ENCODE measurements around the gene DBH.

The DBH gene

GRCh38 chr9:133640160-133640559 is 4.0 kb downstream of the DBH start:
- H3K27me3 ChIP-seq (ENCODE audit: insufficient read depth, poor library complexity, severe bottlenecking), result no peaks in the 10 kb centered on the region
- TF ChIP-seq REST (IDR thresholded peaks at IDR 0.05; ENCODE audit: insufficient replicate concordance, low read depth), result no peak
- no peak for TF ChIP-seq CTCF (IDR thresholded peaks at IDR 0.05; ENCODE audit: insufficient read depth, low read length)
- TF ChIP-seq SPI1 (IDR thresholded peaks at IDR 0.05; ENCODE audit: borderline replicate concordance, low read depth), result no peak
- no peak for TF ChIP-seq GABPA (IDR thresholded peaks at IDR 0.05; ENCODE audit: low read depth)
- no peak for TF ChIP-seq POLR2AphosphoS5 (IDR thresholded peaks at IDR 0.05; ENCODE audit: low read depth)

GRCh38 chr9:133640580-133641395 is 4.6 kb downstream of the DBH start:
- no peaks in the 10 kb centered on the region for H3K27me3 ChIP-seq (ENCODE audit: insufficient read depth, poor library complexity, severe bottlenecking)
- TF ChIP-seq GABPA (IDR thresholded peaks at IDR 0.05; ENCODE audit: low read depth), result no peak
- TF ChIP-seq POLR2AphosphoS5 (IDR thresholded peaks at IDR 0.05; ENCODE audit: low read depth), result no peak
- TF ChIP-seq SPI1 (IDR thresholded peaks at IDR 0.05; ENCODE audit: borderline replicate concordance, low read depth), result no peak
- no peak for TF ChIP-seq CTCF (IDR thresholded peaks at IDR 0.05; ENCODE audit: insufficient read depth, low read length)
- no peak for TF ChIP-seq REST (IDR thresholded peaks at IDR 0.05; ENCODE audit: insufficient replicate concordance, low read depth)
- no peak for DNase-seq (ENCODE audit: low read depth in 1 of 2, low spot score in 1 of 2)
- H3K27ac ChIP-seq (replicated peaks), result no peak overlapping the region
- no peak overlapping the region for H3K4me3 ChIP-seq (replicated peaks; ENCODE audit: insufficient read depth, low read length)

More at GRCh38 chr9:133640160-133640559, 4.0 kb downstream of the DBH start:
- no peak for DNase-seq (ENCODE audit: low read depth in 1 of 2, low spot score in 1 of 2)
- no peak overlapping the region for H3K27ac ChIP-seq (replicated peaks)
- no peak overlapping the region for H3K4me3 ChIP-seq (replicated peaks; ENCODE audit: insufficient read depth, low read length)

GRCh38 chr9:133641396-133641655 is 5.2 kb downstream of the DBH start:
- Histone ChIP-seq H3K27ac (replicated peaks) (no peak overlapping the region), H3K27me3 (ENCODE audit: insufficient read depth, poor library complexity, severe bottlenecking) (no peaks in the 10 kb centered on the region), H3K4me3 (replicated peaks; ENCODE audit: insufficient read depth, low read length) (no peak overlapping the region)
- TF ChIP-seq GABPA (IDR thresholded peaks at IDR 0.05; ENCODE audit: low read depth) (no peak), SPI1 (IDR thresholded peaks at IDR 0.05; ENCODE audit: borderline replicate concordance, low read depth) (no peak), REST (IDR thresholded peaks at IDR 0.05; ENCODE audit: insufficient replicate concordance, low read depth) (no peak), CTCF (IDR thresholded peaks at IDR 0.05; ENCODE audit: insufficient read depth, low read length) (no peak), POLR2AphosphoS5 (IDR thresholded peaks at IDR 0.05; ENCODE audit: low read depth) (no peak)
- DNase-seq (ENCODE audit: low read depth in 1 of 2, low spot score in 1 of 2), result no peak
